Measurements from ENCODE around the gene DMPK.

DNA sequence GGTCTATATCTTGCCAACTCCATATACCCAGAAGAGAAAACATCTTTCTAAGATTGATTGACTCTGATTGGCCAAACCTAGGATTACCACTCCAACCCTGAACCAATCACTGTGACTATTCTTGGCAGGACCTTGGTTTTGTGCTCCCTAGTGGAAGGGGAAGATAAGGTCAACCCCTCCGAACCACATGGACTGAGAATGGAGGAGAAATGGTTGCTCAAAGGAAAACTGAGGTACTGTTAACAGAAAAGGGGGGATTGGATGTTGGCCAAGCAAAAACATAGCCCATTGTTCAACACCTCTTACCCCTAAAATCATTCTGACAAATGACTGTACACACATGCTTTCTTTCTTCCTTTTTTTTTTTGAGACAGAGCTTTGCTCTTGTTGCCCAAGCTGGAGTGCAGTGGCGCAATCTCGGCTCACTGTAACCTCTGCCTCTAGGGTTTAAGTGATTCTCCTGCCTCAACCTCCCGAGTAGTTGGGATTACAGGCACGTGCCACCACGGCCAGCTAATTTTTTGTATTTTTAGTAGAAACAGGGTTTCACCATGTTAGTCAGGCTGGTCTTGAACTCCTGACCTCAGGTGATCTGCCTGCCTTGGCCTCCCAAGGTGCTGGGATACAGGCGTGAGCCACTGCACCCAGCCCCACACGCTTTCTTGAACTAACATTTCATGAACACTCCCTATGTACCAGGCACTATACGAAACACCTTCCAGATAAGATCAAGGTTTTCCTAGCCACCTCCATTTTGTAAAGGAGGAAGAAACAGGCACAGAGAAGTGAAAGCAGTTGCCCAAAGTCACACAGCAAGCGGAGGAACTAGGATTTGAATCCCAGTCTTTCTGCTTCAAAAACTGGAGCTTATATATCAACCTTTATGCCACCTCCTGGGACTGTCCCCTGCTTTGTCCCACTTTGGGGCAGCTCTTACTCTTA is 42.5 kb downstream of the DMPK start:
- TF ChIP-seq, protein P1, sequence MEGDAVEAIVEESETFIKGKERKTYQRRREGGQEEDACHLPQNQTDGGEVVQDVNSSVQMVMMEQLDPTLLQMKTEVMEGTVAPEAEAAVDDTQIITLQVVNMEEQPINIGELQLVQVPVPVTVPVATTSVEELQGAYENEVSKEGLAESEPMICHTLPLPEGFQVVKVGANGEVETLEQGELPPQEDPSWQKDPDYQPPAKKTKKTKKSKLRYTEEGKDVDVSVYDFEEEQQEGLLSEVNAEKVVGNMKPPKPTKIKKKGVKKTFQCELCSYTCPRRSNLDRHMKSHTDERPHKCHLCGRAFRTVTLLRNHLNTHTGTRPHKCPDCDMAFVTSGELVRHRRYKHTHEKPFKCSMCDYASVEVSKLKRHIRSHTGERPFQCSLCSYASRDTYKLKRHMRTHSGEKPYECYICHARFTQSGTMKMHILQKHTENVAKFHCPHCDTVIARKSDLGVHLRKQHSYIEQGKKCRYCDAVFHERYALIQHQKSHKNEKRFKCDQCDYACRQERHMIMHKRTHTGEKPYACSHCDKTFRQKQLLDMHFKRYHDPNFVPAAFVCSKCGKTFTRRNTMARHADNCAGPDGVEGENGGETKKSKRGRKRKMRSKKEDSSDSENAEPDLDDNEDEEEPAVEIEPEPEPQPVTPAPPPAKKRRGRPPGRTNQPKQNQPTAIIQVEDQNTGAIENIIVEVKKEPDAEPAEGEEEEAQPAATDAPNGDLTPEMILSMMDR (IDR thresholded peaks at IDR 0.05), result no peak
- no peak for TF ChIP-seq POLR2A (IDR thresholded peaks at IDR 0.05)
